ENCODE data around the gene UIMC1. TPM values are rescaled to one million over a fixed set of nuclear protein-coding genes. Genes with fewer than 3 reads are reported as not detected.

The UIMC1 gene
- total and polyA plus RNA-seq, 2 donors (not counting 1 experiment from before 2014, with no cell fraction given), result 49.2 to 98.1 TPM

GRCh38 chr5:176861276-176861675, 145.3 kb downstream of the UIMC1 start:
- no peaks in the 10 kb centered on the region for H3K9me3 Mint-ChIP-seq (ENCODE audit: insufficient read depth)
- POLR2A ChIA-PET, result no interaction called here
- Histone ChIP-seq H3K4me2 (replicated peaks; ENCODE audit: low read depth, low read length, poor library complexity, severe bottlenecking) (no peak overlapping the region), H3K4me3 (ENCODE audit: control extremely low read depth in 1 of 5, extremely low read depth in 1 of 5, insufficient read depth in 1 of 5, low read depth in 2 of 5, low read length in 4 of 5) (no peak overlapping the region), H2AFZ (ENCODE audit: insufficient read depth, low read depth, low read length, poor library complexity, severe bottlenecking) (no peak overlapping the region), H3K27ac (ENCODE audit: low read length in 2 of 2) (no peak overlapping the region), H3K9ac (ENCODE audit: low read length) (no peak overlapping the region), H3K79me2 (ENCODE audit: control insufficient read depth, insufficient read depth, low read length) (no peaks in the 10 kb centered on the region), H3K9me3 (ENCODE audit: control extremely low read depth in 1 of 3, control insufficient read depth in 2 of 3, insufficient read depth in 1 of 3, low read length in 2 of 3) (peaks cover 0 to 8% (median 0%) of the 10 kb centered on the region in 3 donors), H4K20me1 (ENCODE audit: control insufficient read depth, insufficient read depth, low read length, poor library complexity, severe bottlenecking) (no peaks in the 10 kb centered on the region), H3K27me3 (replicated peaks in 1 of 4; ENCODE audit: control extremely low read depth in 1 of 4, control insufficient read depth in 3 of 4, insufficient read depth in 4 of 4, low read length in 3 of 4) (peaks cover 0 to 46% (median 9%) of the 10 kb centered on the region in 4 experiments), H3K36me3 (replicated peaks in 1 of 2; ENCODE audit: control extremely low read depth in 1 of 2, control insufficient read depth in 1 of 2, extremely low read depth in 1 of 2, insufficient read depth in 2 of 2, low read length in 1 of 2) (no peaks in the 10 kb centered on the region), H3K4me1 (ENCODE audit: control insufficient read depth in 2 of 2, insufficient read depth in 2 of 2, low read length in 2 of 2) (no peaks in the 10 kb centered on the region)
- no peak for ATAC-seq (ENCODE audit: low read depth)
- no peaks in the 10 kb centered on the region for H3K4me1 Mint-ChIP-seq
- H3K27ac Mint-ChIP-seq, result no peak overlapping the region
- TF ChIP-seq, protein P1, sequence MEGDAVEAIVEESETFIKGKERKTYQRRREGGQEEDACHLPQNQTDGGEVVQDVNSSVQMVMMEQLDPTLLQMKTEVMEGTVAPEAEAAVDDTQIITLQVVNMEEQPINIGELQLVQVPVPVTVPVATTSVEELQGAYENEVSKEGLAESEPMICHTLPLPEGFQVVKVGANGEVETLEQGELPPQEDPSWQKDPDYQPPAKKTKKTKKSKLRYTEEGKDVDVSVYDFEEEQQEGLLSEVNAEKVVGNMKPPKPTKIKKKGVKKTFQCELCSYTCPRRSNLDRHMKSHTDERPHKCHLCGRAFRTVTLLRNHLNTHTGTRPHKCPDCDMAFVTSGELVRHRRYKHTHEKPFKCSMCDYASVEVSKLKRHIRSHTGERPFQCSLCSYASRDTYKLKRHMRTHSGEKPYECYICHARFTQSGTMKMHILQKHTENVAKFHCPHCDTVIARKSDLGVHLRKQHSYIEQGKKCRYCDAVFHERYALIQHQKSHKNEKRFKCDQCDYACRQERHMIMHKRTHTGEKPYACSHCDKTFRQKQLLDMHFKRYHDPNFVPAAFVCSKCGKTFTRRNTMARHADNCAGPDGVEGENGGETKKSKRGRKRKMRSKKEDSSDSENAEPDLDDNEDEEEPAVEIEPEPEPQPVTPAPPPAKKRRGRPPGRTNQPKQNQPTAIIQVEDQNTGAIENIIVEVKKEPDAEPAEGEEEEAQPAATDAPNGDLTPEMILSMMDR (IDR thresholded peaks at IDR 0.05), result no peak
- TF ChIP-seq EZH2 (IDR thresholded peaks at IDR 0.05; ENCODE audit: borderline replicate concordance, insufficient read depth, low read depth, low read length, poor library complexity, severe bottlenecking), result no peak
- H3K27me3 Mint-ChIP-seq, result peaks cover 37% of the 10 kb centered on the region
- 84% methylated on average over 10 of the region's 11 CpGs for WGBS (ENCODE audit: insufficient coverage)
- DNase-seq, result no peak
- CTCF ChIA-PET, result no interaction called here
- intact Hi-C loops (cut with micrococcal nuclease), result no loop called here
- H3K4me3 Mint-ChIP-seq, result no peak overlapping the region

GRCh38 chr5:176860381-176860780, 146.2 kb downstream of the UIMC1 start:
- Histone ChIP-seq H2AFZ (ENCODE audit: insufficient read depth, low read depth, low read length, poor library complexity, severe bottlenecking) (no peak overlapping the region), H3K79me2 (ENCODE audit: control insufficient read depth, insufficient read depth, low read length) (no peaks in the 10 kb centered on the region), H3K4me2 (replicated peaks; ENCODE audit: low read depth, low read length, poor library complexity, severe bottlenecking) (no peak overlapping the region), H3K4me3 (ENCODE audit: control extremely low read depth in 1 of 5, extremely low read depth in 1 of 5, insufficient read depth in 1 of 5, low read depth in 2 of 5, low read length in 4 of 5) (no peak overlapping the region), H3K4me1 (ENCODE audit: control insufficient read depth in 2 of 2, insufficient read depth in 2 of 2, low read length in 2 of 2) (no peaks in the 10 kb centered on the region), H3K9ac (ENCODE audit: low read length) (no peak overlapping the region), H3K27me3 (replicated peaks in 1 of 4; ENCODE audit: control extremely low read depth in 1 of 4, control insufficient read depth in 3 of 4, insufficient read depth in 4 of 4, low read length in 3 of 4) (peaks cover 0 to 39% (median 4%) of the 10 kb centered on the region in 4 experiments), H4K20me1 (ENCODE audit: control insufficient read depth, insufficient read depth, low read length, poor library complexity, severe bottlenecking) (no peaks in the 10 kb centered on the region), H3K36me3 (replicated peaks in 1 of 2; ENCODE audit: control extremely low read depth in 1 of 2, control insufficient read depth in 1 of 2, extremely low read depth in 1 of 2, insufficient read depth in 2 of 2, low read length in 1 of 2) (no peaks in the 10 kb centered on the region), H3K9me3 (ENCODE audit: control extremely low read depth in 1 of 3, control insufficient read depth in 2 of 3, insufficient read depth in 1 of 3, low read length in 2 of 3) (peaks cover 0 to 8% (median 0%) of the 10 kb centered on the region in 3 donors), H3K27ac (ENCODE audit: low read length in 2 of 2) (no peak overlapping the region)
- ChIA-PET POLR2A (no interaction called here), CTCF (no interaction called here)
- H3K27ac Mint-ChIP-seq, result no peak overlapping the region
- intact Hi-C loops (cut with micrococcal nuclease), result no loop called here
- ATAC-seq (ENCODE audit: low read depth) (no peak), DNase-seq (no peak)
- 87% methylated on average over 10 of the region's 11 CpGs for WGBS (ENCODE audit: insufficient coverage)
- H3K9me3 Mint-ChIP-seq (ENCODE audit: insufficient read depth), result no peaks in the 10 kb centered on the region
- no peak overlapping the region for H3K4me3 Mint-ChIP-seq
- TF ChIP-seq, protein P1 (IDR thresholded peaks at IDR 0.05), result no peak
- TF ChIP-seq EZH2 (IDR thresholded peaks at IDR 0.05; ENCODE audit: borderline replicate concordance, insufficient read depth, low read depth, low read length, poor library complexity, severe bottlenecking), result no peak
- H3K27me3 Mint-ChIP-seq, result peaks cover 31% of the 10 kb centered on the region
- H3K4me1 Mint-ChIP-seq, result no peaks in the 10 kb centered on the region

All from B cell (primary cell).